ENCODE measurements around the gene PRKCE.

DNA sequence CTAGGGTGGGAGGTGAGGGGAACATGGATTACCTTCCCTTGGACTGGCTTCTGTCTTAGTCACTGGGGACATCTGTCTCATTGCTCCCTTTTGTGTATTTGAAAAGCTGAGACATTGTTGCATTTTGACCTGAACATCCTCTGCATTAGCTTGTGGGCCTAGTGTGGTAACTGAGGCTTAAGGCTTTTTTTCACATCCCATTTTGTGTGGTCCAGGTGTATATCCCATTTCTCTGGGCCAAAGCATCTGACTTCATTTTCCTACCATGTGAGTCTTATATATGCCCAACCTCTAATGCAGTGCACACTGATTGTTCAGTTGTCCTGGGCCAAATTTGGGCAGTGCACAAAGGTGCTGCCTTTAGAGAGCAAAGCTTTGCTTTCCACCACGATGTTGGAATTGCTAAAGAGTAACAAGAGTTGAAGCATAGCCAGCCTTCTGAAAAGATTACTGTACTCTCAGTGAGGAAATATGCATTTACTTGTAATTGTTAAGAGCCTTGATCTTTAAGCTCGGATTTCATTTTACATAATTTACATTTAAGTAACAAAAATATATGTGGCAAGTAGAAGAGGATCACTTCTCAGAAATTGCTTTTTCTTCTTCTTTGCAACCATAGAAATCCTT is 13.3 kb downstream of the PRKCE start:
- TF ChIP-seq, protein P1, sequence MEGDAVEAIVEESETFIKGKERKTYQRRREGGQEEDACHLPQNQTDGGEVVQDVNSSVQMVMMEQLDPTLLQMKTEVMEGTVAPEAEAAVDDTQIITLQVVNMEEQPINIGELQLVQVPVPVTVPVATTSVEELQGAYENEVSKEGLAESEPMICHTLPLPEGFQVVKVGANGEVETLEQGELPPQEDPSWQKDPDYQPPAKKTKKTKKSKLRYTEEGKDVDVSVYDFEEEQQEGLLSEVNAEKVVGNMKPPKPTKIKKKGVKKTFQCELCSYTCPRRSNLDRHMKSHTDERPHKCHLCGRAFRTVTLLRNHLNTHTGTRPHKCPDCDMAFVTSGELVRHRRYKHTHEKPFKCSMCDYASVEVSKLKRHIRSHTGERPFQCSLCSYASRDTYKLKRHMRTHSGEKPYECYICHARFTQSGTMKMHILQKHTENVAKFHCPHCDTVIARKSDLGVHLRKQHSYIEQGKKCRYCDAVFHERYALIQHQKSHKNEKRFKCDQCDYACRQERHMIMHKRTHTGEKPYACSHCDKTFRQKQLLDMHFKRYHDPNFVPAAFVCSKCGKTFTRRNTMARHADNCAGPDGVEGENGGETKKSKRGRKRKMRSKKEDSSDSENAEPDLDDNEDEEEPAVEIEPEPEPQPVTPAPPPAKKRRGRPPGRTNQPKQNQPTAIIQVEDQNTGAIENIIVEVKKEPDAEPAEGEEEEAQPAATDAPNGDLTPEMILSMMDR (conservative IDR thresholded peaks at IDR 0.05): no peak
- no peak for TF ChIP-seq EZH2 (IDR thresholded peaks at IDR 0.05; ENCODE audit: low read depth)
